Cerebellar nuclear complex (tissue), 1 donor: ENCODE data around the gene LITAF.
"Not testable (repeated sequence)": the region's sequence is repeated elsewhere in the genome, so short reads cannot be mapped to it uniquely, and the experiment has no call there.

Experiments
- DNase-seq, 2 experiments: peaks; one replicate each; lab custom pipeline; 2025; lab: John Stamatoyannopoulos, UW

Gene LITAF

DNA sequence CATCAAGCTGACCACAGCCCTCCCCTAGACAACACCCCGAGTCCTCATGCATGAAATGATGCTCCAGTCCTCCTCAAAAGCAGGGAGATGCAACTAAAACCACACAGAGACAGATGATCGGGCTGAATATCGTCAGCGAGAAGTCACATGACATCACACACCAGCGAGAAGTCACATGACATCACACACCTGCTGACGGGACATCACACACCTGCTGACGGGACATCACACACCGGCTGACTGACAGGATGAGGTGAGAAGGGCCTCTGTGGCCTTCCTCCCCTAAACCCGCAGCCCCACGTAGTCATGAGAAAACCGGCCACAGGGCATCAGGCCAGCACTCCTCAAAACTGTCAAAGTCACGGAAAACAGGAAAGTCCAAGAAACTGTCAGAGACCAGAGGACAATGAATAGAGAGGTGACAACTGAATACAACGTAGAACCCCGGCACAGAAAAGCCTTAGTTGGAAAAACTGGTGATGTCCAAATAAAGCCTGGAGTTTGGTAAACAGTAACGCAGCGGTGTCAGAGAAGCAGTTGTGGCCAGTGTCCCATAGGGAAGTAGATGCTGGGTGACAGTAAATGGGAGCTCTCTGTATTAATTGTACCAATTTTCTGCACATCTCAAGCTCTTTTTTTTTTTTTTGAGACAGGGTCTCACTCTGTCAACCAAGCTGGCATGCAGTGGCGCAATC, 14.3 kb downstream of the LITAF start:
- DNase-seq: no peak

GRCh38 chr16:11571549-11571948, 15.2 kb downstream of the LITAF start:
- no peak for DNase-seq

DNA sequence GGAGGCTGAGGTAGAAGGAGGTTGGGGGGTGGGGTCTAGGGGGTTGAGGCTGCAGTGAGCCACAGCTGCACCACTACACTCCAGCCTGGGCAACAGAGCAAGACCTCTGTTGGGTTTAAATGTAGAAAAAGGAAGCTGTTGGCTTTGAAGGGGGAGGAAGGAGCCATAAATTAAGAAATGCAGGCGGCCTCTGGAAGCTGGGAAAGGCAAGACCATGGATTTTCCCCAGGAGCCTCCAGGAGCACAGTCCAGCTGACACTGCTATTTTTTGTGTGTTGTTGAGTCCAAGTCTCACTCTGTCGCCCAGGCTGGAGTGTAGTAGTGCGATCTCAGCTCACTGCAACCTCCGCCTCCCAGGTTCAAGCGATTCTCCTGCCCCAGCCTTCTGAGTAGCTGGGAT, 15.9 kb downstream of the LITAF start:
- DNase-seq: no peak

DNA sequence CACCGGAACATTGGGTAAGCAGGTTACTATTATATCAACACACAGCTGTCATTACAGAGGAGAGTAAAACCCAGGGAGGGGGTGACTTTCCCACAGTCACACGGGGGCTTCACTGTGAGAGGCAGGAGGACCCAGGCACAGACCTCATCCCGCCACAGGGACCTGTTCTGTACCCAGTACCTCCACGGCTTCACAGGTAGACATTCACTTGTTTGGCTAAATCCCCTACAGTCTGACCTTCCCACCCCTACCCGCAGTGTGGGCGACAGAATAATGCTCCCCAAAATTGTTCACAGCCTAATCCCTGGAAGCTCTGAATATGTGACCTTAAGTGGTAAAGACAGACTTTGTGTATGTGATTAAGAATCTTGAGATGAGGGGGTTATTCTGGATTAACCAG, 16.5 kb downstream of the LITAF start:
- DNase-seq: no peak

- no peak for DNase-seq
These were observed 20.3 kb downstream of the LITAF start for GRCh38 chr16:11566398-11566797.

GRCh38 chr16:11565665-11566064, 21.1 kb downstream of the LITAF start:
- no peak for DNase-seq

- DNase-seq: no peak
These were observed 22.4 kb downstream of the LITAF start for GRCh38 chr16:11564046-11564926.

DNA sequence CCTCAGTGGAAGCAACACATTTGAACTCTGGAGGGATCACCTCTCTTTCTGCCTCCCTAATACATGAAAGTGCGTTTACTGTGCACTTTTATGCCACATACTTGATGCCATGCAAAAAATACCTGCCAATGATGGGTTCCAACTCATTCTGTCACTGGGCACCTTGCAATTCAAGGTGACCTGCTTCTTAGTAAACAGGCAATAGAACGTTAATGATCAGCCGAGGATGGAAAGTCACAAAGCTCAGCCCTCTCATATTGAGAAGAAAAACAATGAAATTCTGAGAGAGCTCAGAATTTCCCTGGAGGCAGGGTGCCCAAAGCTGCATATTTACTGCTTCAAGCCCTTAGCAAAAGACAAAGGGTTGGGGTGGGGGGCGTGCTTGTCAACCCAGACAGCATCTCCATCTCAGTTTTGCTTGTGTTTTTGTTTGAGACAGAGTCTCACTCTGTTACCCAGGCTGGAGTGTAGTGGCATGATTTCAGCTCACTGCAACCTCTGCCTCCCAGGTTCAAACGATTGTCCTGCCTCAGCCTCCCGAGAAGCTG, 23.2 kb downstream of the LITAF start:
- no peak for DNase-seq

- DNase-seq: no peak
These were observed 23.8 kb downstream of the LITAF start for GRCh38 chr16:11562941-11563340.

DNA sequence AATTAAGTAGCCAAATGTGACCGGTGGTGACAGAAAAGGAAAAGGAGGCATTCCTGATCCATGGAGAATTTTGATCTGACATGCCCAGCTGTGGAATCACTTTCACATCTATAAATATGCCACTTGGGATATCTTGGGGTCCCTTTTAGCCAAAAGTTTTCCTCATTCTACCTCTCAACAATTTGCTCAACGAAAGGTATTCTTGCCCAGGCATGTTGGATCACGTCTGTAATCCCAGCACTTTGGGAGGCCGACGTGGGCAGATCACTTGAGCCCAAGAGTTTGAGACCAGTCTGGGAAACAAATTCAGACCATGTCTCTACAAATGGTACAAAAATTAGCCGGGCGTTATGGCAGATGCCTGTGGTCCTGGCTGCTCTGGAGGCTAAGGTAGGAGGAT, 24.3 kb downstream of the LITAF start:
- no peak for DNase-seq

DNA sequence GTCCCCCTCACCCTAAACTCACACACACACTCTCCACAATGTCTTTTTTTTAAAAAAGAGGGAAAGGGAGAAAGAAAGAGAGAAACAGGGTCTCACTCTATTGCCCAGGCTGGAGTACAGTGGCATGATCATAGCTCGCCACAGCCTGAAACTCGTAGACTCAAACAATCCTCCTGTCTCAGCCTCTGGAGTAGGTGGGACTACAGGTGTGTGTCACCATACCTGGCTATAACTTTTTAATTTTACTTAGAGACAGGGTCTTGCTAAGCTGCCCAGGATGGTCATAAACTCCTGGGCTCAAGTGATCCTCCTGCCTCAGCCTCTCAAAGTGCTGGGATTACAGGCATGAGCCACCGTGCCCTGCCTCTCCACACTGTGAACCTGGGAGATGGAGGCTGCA, 24.9 kb downstream of the LITAF start:
- DNase-seq: no peak

- no peak for DNase-seq
These were observed 25.3 kb downstream of the LITAF start for GRCh38 chr16:11561454-11561805.

GRCh38 chr16:11560701-11561453, 25.8 kb downstream of the LITAF start:
- no peak for DNase-seq

DNA sequence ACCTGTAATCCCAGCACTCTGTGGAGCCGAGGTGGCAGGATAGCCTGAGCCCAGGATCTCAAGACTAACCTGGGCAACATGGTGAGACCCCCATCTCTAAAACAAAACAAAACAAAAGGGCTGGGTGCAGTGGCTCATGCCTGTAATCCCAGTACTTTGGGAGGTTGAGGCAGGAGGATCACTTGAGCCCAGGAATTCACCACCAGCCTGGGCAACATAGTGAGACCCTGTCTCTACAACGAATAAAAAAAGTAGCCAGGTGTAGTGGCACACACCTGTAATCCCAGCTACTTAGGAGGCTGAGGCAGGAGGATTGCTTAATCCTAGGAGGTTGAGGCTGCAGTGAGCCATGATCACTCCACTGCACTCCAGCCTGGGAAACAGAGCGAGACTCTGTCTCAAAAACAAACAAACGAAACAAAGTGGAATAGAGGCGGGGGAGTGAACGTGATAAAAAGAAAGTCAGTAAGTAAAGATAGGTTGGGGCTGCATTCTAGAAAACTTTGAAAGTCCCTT, 28.4 kb downstream of the LITAF start:
- DNase-seq: not testable (repeated sequence)

GRCh38 chr16:11557801-11558200, 28.9 kb downstream of the LITAF start:
- DNase-seq: no peak

DNA sequence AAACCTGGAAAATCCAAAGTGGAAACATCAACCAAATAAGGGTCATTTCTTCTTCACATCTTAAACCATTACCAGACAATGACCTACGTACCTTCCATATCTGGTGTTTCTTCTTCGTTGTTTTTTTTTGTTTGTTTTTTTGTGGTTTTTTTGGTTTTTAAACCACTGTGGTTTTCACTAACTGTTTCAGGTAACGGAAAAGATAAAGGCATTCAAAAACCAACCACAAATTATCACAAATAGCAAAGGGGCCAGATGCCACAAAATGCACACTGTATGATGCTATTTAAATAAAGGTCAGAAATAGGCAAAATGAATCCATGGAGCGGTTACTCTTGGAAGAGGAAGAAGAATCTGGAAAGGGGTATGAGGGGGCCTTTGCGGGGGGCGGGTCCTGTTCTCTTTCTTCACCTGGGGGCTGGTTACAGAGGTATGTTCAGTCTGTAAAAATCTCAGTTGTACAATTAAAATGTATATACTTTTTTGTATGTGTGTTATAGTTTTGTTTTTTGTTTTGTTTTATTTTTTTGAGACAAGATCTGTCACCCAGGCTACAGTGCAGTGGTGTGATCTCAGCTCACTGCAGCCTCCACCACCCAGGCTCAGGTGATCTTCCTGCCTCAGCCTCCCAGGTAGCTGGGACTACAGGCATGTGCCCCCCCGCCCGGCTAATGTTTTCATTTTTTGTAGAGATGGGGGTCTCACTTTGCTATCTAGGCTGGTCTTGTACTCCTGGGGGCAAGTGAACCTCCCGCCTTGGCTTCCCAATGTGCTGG, 29.6 kb downstream of the LITAF start:
- no peak for DNase-seq

DNA sequence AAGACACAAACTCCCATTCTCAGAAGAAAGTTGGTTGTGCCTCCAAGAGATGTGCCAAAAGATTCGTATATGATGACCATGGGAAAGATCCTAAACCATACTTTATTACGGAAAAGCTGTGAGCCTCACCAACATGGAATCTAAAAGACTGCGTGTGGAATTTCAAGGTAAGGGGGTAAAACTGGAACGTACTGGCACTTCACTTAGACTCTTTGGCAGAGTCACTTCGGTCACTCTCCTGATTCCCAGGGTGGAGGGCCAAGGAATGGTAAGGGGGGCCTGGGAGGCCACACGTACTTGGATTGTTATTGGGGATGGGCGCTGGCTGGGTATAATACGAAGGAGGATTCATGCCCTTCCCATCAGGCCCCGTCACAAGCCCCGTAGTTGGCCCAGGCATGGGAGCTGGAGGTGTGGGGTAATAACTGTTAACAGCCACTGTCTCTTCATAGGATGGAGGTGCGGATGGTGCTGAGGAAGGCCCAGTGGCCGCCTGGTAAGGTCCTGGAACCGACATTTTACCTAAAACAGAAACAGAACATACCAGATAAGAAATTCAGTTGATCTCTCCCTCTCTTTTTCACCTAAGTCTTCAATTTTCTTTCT, 30.4 kb downstream of the LITAF start:
- DNase-seq: no peak

DNA sequence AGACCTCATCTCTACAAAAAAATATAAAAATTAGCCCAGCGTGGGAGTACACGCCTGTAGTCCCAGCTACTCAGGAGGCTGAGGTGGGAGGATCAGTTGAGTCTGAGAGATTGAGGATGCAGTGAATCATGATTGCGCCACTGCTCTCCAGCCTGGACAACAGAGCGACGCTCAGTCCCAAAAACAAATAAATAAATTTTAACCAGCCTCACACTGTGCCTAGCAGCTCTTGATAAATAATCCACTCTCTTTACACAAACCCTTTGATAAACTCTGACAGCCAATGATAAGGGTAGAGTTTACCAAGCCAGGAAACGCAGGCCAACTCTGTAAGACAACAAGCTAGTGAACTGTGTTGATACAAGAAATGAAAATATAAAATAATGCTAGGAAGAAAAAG, 32.7 kb downstream of the LITAF start:
- no peak for DNase-seq

DNA sequence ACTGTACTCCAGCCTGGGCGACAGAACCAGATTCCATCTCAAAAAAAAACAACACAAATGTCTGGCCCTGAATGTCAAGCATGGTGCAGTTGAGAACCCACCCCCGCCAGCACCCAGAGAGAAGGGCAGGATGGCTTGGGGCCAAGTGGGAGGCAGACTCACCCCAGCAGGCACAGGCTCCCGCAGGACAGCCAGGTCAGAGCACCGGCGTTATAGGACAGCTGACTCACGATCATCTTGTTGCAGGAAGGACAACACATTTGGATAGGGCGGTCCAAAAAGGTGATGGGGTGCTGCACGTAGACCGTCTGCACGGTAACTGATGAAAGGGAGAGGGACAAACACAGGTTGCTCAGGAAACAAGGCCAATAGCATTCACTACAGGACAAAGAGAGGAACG, 33.3 kb downstream of the LITAF start:
- DNase-seq: no peak

- DNase-seq: no peak
These were observed 34.3 kb downstream of the LITAF start for GRCh38 chr16:11552440-11552839.

DNA sequence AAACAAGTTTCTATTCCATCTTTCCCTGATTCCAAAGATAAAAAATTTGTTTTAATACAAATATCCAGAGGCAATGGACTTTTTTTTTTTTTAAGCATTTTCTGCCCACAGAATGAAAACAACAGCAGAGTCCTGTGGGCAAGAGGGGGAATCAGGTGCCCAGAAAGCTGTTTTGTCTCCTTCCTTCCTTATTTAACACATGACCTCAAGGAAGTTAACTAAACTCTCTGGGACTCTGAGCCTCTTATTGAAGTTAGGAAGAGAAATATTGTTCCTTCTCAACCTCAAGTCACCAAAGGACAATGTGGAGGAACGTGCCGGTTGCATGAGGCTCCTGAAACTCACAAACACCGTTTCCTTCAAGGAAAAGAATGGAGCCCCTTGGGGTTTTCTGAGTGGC, 34.9 kb downstream of the LITAF start:
- no peak for DNase-seq
